GM23248 (cell line): ENCODE results near the gene GYG2.

Experiments
- EZH2 ChIP-seq: fragments of 200-600 bp; sonication (generic); IDR thresholded peaks from 2 replicates; pipeline ENCODE4 v1.6.1; 2018; ENCODE audit warnings: antibody characterized with exemption, mild to moderate bottlenecking; ENCODE audit not compliant: insufficient read depth, poor library complexity, severe bottlenecking
- EZH2phosphoT487 ChIP-seq: fragments of 200-600 bp; sonication (generic); IDR thresholded peaks from 2 replicates; pipeline ENCODE4 v1.6.1; 2018; ENCODE audit warnings: antibody characterized with exemption, moderate library complexity, mild to moderate bottlenecking, low read depth; ENCODE audit not compliant: insufficient read depth

DNA sequence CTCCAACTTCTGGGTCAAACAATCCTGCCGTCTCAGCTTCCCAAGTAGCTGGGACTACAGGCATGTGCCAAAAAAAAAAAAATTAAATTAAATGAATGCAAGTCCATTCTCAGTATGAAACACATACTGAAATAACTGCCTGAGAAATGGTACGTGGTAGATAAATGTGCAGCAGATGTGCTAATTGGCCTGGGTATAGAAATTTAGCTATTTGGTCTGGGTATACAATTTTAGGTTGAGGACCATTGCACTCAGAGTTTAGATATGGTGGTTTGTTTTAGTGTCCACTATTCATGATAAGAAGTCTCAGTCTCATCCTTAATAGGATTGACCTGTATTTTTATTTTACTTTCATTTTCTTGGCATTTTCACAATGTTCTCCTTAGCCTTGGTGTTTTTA lies 9.2 kb downstream of the GYG2 start:
- TF ChIP-seq EZH2 (no peak), EZH2phosphoT487 (no peak)
